Choroid plexus epithelial cell (primary cell): ENCODE measurements around the gene TTC28.

Experiments
- DNase-seq: peaks from one replicate; pipeline ENCODE4 v3.0.0-alpha.2; 2010; ENCODE audit warnings: low read depth
- H3K4me3 ChIP-seq: 2 replicates; pipeline ENCODE4 v1.5.1; 2011; ENCODE audit warnings: low read depth, mild to moderate bottlenecking, control low read depth, low read length, moderate library complexity
- TF ChIP-seq, protein P1 (sequence below): conservative IDR thresholded peaks from 2 replicates; pipeline ENCODE4 v1.5.1; 2011; ENCODE audit warnings: low read depth, mild to moderate bottlenecking, control low read depth, inconsistent platforms, low read length, moderate library complexity

The TTC28 gene

DNA sequence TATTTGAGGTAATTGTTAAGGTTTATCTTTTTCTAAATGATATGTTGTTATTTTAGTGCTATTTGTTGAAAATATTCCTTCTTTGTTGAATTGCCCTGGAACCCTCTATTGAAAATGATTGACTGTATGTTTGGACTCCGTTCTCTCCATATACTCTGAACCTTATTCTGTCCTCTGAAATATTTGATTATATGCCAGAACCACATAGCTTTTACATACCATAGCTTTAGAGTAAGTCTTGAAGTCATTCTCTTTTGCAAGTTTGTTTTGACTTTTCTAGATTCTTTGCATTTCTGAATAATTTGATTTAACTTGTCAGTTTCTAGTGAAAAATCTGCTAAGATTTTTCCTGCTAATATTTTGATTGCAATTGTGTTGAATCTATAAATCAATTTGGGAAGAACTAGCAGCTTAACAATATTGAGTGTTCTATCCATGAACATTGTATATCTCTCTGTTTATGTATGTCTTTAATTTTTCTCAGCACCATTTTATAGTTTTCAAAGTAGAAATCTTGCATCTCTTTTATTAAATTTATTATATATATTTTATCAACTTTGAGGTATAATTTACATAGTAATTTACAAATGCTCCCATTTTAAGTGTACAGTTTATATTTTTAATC is 708.9 kb downstream of the TTC28 start:
- TF ChIP-seq, protein P1, sequence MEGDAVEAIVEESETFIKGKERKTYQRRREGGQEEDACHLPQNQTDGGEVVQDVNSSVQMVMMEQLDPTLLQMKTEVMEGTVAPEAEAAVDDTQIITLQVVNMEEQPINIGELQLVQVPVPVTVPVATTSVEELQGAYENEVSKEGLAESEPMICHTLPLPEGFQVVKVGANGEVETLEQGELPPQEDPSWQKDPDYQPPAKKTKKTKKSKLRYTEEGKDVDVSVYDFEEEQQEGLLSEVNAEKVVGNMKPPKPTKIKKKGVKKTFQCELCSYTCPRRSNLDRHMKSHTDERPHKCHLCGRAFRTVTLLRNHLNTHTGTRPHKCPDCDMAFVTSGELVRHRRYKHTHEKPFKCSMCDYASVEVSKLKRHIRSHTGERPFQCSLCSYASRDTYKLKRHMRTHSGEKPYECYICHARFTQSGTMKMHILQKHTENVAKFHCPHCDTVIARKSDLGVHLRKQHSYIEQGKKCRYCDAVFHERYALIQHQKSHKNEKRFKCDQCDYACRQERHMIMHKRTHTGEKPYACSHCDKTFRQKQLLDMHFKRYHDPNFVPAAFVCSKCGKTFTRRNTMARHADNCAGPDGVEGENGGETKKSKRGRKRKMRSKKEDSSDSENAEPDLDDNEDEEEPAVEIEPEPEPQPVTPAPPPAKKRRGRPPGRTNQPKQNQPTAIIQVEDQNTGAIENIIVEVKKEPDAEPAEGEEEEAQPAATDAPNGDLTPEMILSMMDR: no peak
- DNase-seq: peak; percentile 66
- no peak overlapping the region for H3K4me3 ChIP-seq

DNA sequence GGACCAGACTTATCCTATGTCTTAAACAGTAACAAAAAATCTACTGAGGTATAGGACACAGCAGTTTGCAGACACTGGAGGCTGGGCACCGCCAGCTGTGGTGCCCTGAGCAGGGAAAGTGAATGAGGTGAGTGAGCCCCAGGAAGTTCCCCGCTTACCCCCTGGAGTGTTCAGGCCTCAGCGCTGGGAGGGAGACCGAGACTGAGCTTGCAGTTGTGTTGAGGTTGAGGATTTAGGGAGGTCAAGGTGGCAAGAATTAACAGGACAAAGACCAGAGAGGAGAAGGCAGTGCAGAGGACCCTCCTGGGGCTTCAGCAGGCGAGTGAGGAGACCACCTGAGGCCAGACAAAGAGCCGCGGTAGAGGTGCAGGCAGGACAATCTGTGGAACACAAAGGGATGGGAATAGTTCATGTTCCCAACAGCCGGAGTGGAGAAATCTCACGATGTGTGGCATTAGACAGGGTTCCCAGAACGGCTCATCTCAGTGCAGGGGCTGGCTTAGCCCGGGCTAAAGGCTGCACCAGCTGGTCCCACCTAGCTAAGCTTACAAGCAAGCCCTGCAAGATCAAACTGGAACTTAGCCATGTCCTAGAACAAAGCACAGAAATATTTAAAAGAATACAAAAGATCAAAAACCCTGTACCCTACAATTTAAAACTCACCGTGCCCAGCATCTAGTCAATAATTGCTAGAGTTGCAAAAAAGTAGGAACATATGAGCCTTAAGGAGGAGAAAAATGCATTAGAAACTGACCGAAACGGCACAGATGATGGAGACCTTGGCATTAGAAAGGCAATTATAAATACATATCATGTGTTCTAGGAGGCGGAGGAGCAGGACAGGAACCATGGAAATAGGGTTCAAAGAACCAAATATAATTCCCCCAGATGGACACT is 713.2 kb downstream of the TTC28 start:
- TF ChIP-seq, protein P1: no peak
- H3K4me3 ChIP-seq: no peak overlapping the region
- no peak for DNase-seq

DNA sequence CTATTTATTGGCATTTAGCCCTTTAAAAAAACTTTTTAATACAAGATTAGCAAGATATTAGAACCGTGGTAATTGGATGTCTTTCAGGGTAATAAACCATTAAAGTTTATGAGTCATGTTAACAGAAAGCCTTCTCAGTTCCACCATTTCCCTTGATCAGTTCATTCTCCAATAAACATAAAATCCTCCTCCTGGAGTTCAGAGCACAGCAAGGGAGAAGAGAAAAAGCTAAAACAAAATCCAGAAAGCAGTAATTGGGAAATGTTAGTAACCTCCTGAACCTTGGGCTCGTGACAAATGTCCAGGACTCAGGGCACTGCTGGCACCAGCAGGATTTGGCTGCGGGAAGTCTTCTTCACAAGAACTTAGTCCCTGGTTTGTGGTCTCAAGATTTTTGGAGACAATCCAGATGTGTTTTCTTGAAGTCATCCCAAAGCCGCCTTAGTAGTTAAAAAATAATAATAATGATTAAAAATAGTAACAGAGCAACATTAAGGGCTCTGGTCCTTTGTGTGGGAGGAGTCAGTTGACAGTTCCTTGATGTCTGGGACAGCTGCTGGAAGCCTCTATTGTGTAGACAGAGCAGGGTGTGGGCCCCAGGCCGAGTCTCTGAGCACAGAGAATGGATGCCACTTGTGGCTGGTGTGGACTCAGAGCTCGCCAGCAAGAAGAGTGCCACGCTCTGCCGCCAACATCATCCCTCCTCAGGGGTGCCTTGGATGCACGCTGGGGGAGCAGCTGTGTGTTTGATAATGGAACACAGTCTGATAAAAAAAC is 717.2 kb downstream of the TTC28 start:
- H3K4me3 ChIP-seq: no peak overlapping the region
- peak; percentile 28 for DNase-seq
- TF ChIP-seq, protein P1: no peak

DNA sequence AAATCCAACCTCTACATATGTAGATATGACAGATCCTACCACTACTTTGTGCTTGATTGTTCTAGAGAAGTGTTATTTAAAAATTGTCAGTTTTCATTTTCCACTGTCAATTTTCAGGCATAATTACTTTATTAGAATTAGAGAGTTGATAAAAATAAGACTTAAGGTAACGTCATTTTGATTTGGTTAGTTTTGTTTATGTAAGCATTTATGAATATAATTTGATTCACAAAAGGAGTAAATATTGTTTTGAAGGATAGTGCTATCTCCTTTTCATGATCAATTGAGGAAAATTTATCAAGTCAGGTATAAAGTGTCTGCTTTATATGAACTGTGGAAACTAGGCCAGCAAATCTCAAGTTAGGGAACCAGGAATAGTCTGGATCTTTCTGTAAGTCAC is 718.0 kb downstream of the TTC28 start:
- DNase-seq: no peak
- TF ChIP-seq, protein P1: no peak
- H3K4me3 ChIP-seq: no peak overlapping the region

DNA sequence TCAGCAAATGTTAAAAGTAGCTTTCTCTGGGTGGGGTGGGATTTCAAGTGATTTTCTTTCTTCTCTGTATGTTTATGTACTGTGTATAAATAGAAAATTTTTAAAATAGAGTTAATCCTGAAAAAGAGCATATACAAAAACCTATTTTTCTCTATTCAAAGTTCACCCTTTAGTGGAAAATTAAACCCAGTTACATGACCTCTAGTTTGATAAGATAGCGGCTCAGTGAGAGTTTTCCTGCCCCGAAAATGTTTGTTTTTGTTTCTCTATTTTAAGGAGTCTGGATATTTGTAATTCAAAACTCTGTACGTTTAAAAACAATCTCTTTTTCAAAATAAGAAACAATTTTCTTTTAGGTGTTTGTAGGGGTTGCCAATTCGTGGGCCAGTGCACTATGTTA is 718.5 kb downstream of the TTC28 start:
- H3K4me3 ChIP-seq: no peak overlapping the region
- TF ChIP-seq, protein P1: no peak
- DNase-seq: no peak

DNA sequence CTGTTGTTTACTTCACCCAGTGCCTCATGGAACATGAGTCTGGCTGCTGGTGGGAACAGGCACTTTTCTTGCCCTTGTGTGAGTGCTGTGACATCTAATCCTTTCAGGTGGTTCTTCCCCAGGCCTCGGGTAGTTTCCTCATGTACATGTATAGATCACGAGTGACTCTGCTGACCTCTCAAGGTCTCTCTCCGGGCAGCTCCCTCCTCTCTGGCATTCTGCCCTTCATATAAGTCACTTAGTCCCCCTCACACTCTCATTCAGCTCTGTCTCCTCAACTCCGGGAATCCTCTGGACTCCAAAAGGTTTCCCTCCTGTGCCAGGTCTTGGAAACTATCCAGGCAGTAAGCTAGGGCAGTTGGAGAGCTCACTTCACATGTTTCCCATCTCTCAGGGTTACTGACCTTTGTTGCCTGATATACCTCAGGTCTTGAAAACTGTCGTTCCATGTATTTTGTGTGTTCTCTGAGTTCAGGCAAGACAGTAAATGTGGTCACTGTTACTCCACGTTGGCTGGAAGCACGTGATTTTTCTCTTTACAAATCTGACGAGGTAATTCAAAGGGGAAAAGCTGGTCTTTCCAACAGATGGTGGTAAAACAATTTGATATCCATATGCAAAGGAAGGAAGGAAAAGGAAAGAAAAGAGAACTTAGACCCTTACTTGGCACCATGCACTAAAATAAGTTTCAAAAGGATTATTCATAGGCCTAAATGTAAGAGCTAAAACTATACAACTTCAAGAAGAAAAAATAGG is 720.1 kb downstream of the TTC28 start:
- no peak overlapping the region for H3K4me3 ChIP-seq
- DNase-seq: peak; percentile 15
- TF ChIP-seq, protein P1: no peak
